Cardiac fibroblast (primary cell): Measurements from ENCODE around the gene RDM1.
A peak's percentile ranks its signal among the peaks of the same experiment; 100 is the strongest.

Experiments used
- DNase-seq, 2 donors: peaks; one replicate each; pipeline versions ENCODE4 v3.0.0 to v3.0.0-alpha.2; 2010; ENCODE audit warnings: low read depth in 2 of 2
- H3K4me3 ChIP-seq, 2 donors: replicated peaks in 1 of 2; 1 replicate in 1 of 2; 2 replicates in 1 of 2; pipeline ENCODE4 v1.5.1; 2011; ENCODE audit warnings: low read depth in 2 of 2, low read length in 2 of 2, mild to moderate bottlenecking in 2 of 2, moderate library complexity in 1 of 2
- CTCF ChIP-seq: IDR thresholded peaks from one replicate; pipeline ENCODE4 v1.5.1; 2011; ENCODE audit warnings: low read depth, mild to moderate bottlenecking, low read length, inconsistent platforms

RDM1 gene

GRCh38 chr17:35918665-35919064 is 11.9 kb downstream of the RDM1 start:
- no peak for TF ChIP-seq CTCF
- DNase-seq: peak in 1 of 2 donors; percentile 28
- no peak overlapping the region for H3K4me3 ChIP-seq

DNA sequence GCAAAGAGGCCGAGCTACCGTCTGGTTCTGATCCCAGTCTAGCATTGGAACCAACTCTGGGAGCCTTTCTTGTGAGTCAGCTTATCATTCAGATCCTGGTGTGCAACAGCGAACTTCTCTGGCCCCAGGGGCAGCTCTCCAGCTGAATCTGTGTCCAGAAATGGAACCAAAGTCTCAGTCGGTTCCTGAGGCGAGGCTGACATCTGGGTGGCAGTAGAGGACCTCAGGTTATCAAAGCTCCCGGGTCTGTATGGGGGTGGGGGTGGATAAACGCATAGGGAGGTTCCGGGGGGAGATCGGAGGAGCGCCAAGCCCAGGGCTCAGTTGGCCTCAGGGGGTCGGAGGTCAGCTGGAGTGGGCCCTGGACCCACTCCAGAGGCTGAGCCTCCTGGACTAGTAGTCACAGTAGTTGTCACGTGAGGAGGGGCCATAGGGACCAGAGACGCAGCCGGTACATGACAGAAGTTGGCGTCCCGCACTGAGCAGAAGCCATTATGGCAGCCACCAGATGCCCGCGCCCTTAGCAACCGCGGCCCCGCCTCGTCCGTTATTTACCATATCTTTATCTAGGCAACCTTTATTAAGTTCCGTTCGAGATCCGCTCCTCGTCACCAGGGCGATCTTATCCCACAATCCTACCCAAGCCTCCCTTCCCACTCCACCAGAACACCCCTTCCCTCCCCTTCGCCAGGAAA is 12.9 kb downstream of the RDM1 start:
- H3K4me3 ChIP-seq: no peak overlapping the region
- no peak for TF ChIP-seq CTCF
- no peak for DNase-seq

- no peak for TF ChIP-seq CTCF
- H3K4me3 ChIP-seq: no peak overlapping the region
- DNase-seq: no peak
Measured at GRCh38 chr17:35915153-35915964, 15.2 kb downstream of the RDM1 start.

- no peak for DNase-seq
- H3K4me3 ChIP-seq: no peak overlapping the region
- no peak for TF ChIP-seq CTCF
Measured at GRCh38 chr17:35914354-35914753, 16.2 kb downstream of the RDM1 start.

DNA sequence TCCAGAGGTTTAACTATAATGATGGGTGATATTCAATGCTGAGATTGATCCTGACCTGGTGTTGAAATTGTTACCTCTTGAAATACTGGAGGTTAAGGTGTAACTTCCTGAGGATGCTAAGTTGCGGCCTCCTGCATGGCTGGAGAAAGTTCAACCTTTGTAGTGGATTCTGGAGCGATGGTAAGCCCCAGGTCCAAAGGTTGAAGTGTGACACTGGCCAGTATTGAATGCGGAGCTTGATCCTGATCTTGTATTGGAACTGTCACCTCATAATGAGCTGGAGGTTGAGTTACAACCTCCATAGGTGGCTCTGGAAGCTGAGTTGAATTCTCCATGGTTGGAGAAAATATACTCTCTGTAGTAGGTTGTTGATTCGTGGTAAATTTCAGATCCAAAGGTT is 17.0 kb downstream of the RDM1 start:
- no peak overlapping the region for H3K4me3 ChIP-seq
- no peak for TF ChIP-seq CTCF
- no peak for DNase-seq

DNA sequence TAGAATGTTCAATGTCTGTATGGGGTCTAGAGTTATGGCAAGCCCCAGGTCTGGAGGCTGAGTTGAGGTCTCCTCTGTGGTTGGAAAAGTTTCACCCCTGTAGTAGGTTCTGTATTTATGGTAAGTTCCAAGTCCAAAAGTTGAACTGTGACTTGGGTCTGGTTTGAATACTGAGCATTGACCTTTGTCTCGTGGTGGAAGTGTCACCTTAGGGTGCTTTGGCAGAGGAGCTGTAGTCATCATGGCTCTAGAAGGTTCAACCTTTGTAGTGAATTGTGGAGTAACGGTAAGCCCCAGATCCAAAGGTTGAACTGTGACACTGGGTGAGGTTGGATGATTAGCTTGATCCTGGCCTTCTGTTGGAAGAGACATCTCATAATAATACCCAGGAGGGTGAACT is 17.6 kb downstream of the RDM1 start:
- no peak for DNase-seq
- H3K4me3 ChIP-seq: no peak overlapping the region
- TF ChIP-seq CTCF: no peak
